ENCODE results near the gene IVL.

DNA sequence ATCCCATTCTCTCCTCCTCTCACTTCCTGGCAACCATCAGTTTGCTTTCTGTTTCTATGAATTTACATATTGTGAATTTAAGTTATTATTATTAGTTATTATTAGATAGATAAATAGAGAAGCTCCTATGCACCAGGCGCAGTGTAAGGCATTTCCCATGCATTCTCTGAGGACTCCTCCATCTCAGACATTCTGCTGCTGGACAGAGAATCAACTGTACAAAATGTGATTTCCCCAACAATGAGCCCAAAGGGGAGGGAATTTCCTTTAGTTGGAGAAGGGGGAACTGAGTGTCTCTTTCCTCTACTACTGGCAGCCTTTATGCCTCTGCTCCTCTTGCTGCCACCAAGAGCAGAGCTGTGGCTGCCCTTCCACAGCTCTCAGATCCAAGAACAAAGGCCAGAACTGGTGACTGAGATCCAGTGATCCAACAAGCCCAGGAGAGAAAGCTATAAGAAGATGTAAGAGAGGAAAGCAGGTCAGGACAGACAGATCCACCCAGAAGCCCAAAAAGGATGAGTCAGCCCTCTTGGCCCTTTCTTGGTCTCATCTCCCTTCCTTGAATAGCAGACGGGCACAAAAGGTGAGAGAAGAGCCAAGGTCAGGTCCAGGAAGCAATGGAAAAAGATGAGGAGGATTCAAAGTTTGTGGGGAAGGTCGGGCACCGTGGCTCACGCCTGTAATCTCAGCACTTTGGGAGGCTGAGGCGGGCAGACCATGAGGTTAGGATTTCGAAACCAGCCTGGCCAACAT lies 3.5 kb upstream of the IVL start:
- no peak for TF ChIP-seq ZNF274 (IDR thresholded peaks at IDR 0.05; ENCODE audit: low read depth, low read length)
- TF ChIP-seq YY1 (IDR thresholded peaks at IDR 0.05; ENCODE audit: insufficient read depth, insufficient read length) = no peak
